Measurements from ENCODE around the gene CILP2.
A peak's percentile ranks its signal among the peaks of the same experiment; 100 is the strongest.

CILP2 gene

GRCh38 chr19:19508217-19508616 lies 29.8 kb upstream of the CILP2 start:
- Histone ChIP-seq H3K36me3 (ENCODE audit: insufficient read depth, low read depth, low read length) (peaks cover 48% of the 10 kb centered on the region), H3K27me3 (ENCODE audit: insufficient read depth, low read length) (no peaks in the 10 kb centered on the region)

DNA sequence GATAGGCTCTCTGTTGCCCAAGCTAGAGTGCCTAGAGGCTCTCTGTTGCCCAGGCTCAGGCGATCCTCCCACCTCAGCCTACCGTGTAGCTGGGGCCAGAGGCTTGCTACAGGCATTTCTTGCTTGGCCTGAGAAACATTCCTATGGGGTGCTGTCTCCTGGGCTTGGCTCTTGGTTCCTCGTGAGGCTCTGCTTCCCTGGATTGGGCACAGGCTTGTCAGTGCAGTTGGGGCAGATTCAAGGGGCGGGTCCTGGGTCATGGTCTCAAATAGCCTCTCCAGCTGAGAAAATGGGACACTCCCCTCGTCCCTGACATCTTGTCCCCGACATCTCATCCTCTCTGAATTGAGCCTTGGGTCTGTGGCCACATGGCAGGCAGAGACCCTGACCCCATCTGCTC lies 27.6 kb upstream of the CILP2 start:
- no peak overlapping the region for H3K9ac ChIP-seq (ENCODE audit: low read depth, low read length)
- no peaks in the 10 kb centered on the region for H3K9me3 ChIP-seq (ENCODE audit: insufficient read depth, low read depth, low read length)
- no peak overlapping the region for H3K4me3 ChIP-seq (ENCODE audit: low read length)
- H3K36me3 ChIP-seq (ENCODE audit: insufficient read depth, low read depth, low read length), result peaks cover 25% of the 10 kb centered on the region
- H3K4me1 ChIP-seq (ENCODE audit: insufficient read depth, low read length), result no peaks in the 10 kb centered on the region
- no peaks in the 10 kb centered on the region for H3K27me3 ChIP-seq (ENCODE audit: insufficient read depth, low read length)
- H3K27ac ChIP-seq (ENCODE audit: low read length), result no peak overlapping the region

More at GRCh38 chr19:19508217-19508616, 29.8 kb upstream of the CILP2 start:
- Histone ChIP-seq H3K27ac (ENCODE audit: low read length) (no peak overlapping the region), H3K9ac (ENCODE audit: low read depth, low read length) (no peak overlapping the region), H3K4me1 (ENCODE audit: insufficient read depth, low read length) (no peaks in the 10 kb centered on the region), H3K4me3 (ENCODE audit: low read length) (no peak overlapping the region), H3K9me3 (ENCODE audit: insufficient read depth, low read depth, low read length) (no peaks in the 10 kb centered on the region)

- no peak overlapping the region for H3K27ac ChIP-seq (ENCODE audit: low read length)
- no peaks in the 10 kb centered on the region for H3K4me1 ChIP-seq (ENCODE audit: insufficient read depth, low read length)
- no peak overlapping the region for H3K9ac ChIP-seq (ENCODE audit: low read depth, low read length)
- H3K4me3 ChIP-seq (ENCODE audit: low read length), result no peak overlapping the region
- no peaks in the 10 kb centered on the region for H3K36me3 ChIP-seq (ENCODE audit: insufficient read depth, low read depth, low read length)
- no peaks in the 10 kb centered on the region for H3K9me3 ChIP-seq (ENCODE audit: insufficient read depth, low read depth, low read length)
- no peaks in the 10 kb centered on the region for H3K27me3 ChIP-seq (ENCODE audit: insufficient read depth, low read length)
These were observed 24.4 kb upstream of the CILP2 start for GRCh38 chr19:19513682-19514081.

DNA sequence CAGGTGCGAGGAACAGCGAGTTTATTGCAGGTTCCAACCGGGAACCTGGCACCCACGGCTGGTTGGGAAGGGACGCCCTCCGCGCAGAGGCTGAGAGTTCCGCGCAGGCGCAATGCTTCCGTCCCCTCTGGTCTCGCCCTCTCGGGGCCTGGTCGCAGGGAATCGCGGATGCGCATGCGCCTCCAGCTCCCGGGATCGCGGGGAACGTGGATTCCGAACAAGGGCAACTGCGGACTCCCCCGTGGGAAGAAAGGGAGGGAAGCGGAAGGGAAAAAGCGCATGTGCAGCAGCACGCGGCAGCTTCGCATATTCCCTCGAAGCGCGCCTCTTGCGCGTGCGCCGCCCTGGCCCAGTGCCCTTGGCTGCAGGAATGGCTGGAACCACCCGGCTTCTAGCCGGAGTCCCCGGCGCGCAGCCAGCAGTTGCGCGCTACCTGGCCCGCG lies 23.8 kb upstream of the CILP2 start:
- Histone ChIP-seq H3K9me3 (ENCODE audit: insufficient read depth, low read depth, low read length) (no peaks in the 10 kb centered on the region), H3K27ac (ENCODE audit: low read length) (no peak overlapping the region), H3K27me3 (ENCODE audit: insufficient read depth, low read length) (no peaks in the 10 kb centered on the region), H3K9ac (ENCODE audit: low read depth, low read length) (no peak overlapping the region), H3K4me1 (ENCODE audit: insufficient read depth, low read length) (no peaks in the 10 kb centered on the region), H3K36me3 (ENCODE audit: insufficient read depth, low read depth, low read length) (peaks cover 2% of the 10 kb centered on the region), H3K4me3 (ENCODE audit: low read length) (no peak overlapping the region)

DNA sequence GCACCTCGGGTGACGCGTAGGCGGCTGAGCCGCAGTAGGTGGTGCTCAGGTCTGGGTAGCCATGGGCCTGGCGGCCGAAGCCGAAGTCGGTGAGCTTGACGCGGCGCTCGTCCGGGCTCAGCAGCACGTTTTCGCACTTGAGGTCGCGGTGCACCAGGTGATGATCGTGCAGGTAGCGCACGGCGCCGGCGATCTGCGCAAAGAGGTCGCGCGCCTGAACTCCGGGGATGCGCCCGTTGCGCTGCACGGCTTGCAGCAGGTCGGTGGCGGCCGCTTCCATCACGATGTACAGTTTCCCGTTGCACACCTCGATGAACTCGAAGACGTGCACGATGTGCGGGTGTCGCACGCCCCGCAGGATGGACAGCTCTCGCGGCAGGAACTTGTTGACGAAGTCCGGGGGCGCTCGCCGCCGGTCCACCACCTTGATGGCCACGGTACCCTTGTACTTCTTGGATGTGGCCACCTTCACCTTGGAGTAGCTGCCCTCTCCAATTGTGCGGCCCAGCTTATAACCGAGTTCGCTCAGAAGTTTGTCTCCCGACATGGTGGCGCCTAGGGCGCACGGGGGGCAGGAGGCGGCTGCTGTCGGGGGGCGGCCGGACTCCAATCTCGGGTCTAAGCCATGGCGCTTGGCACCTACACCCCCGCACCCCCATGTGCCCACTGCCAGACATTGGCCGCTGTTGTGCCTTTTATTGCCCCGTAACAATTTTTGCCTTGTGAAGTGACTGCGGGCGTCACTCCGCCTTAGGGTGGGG lies 23.0 kb upstream of the CILP2 start, which contains the start of gene TSSK6:
Gene TSSK6, minus strand, starts transcription at position 668 of the 761 bp plus-strand sequence. Its CDS starts 121 bp downstream, at position 547.
- Histone ChIP-seq H3K9ac (ENCODE audit: low read depth, low read length) (peak within 1 kb of the TSS; percentile 93), H3K27me3 (ENCODE audit: insufficient read depth, low read length) (no peaks in the 10 kb centered on the region), H3K9me3 (ENCODE audit: insufficient read depth, low read depth, low read length) (no peaks in the 10 kb centered on the region), H3K4me3 (ENCODE audit: low read length) (peak within 1 kb of the TSS; percentile 99), H3K27ac (ENCODE audit: low read length) (peak within 1 kb of the TSS; percentile 84), H3K36me3 (ENCODE audit: insufficient read depth, low read depth, low read length) (peaks cover 10% of the 10 kb centered on the region), H3K4me1 (ENCODE audit: insufficient read depth, low read length) (no peaks in the 10 kb centered on the region)

- Histone ChIP-seq H3K9me3 (ENCODE audit: insufficient read depth, low read depth, low read length) (no peaks in the 10 kb centered on the region), H3K36me3 (ENCODE audit: insufficient read depth, low read depth, low read length) (peaks cover 17% of the 10 kb centered on the region), H3K4me1 (ENCODE audit: insufficient read depth, low read length) (no peaks in the 10 kb centered on the region), H3K27ac (ENCODE audit: low read length) (peak within 1 kb of the TSS; percentile 84), H3K27me3 (ENCODE audit: insufficient read depth, low read length) (no peaks in the 10 kb centered on the region), H3K4me3 (ENCODE audit: low read length) (peak within 1 kb of the TSS; percentile 99), H3K9ac (ENCODE audit: low read depth, low read length) (peak within 1 kb of the TSS; percentile 93)
These were observed 22.2 kb upstream of the CILP2 start, which contains the start of gene NDUFA13 for GRCh38 chr19:19515642-19516519. NDUFA13 (plus strand) TSS chr19:19516225; CDS start chr19:19516239, 14 bp downstream.

DNA sequence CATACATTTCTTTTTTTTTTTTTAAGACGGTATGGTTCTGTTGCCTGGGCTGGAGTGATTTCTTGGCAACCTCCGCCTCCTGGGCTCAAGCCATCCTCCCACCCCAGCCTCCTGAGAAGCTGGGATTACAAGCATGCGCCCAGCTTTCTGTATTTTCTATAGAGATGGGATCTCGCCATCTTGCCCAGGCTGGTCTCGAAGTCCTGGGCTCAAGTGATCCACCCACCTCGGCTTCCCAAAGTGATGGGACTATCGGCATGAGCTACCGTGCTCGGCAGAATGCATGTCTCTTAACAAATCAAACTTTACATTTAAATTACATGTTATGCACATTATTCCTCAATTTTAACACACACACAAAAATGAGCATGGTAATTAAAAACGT lies 20.8 kb upstream of the CILP2 start:
- Histone ChIP-seq H3K4me3 (ENCODE audit: low read length) (peak overlapping the region; percentile 99), H3K27me3 (ENCODE audit: insufficient read depth, low read length) (no peaks in the 10 kb centered on the region), H3K9me3 (ENCODE audit: insufficient read depth, low read depth, low read length) (peaks cover 5% of the 10 kb centered on the region), H3K4me1 (ENCODE audit: insufficient read depth, low read length) (no peaks in the 10 kb centered on the region), H3K36me3 (ENCODE audit: insufficient read depth, low read depth, low read length) (peaks cover 19% of the 10 kb centered on the region), H3K27ac (ENCODE audit: low read length) (no peak overlapping the region), H3K9ac (ENCODE audit: low read depth, low read length) (peak overlapping the region; percentile 93; the same call in 1 of the 2 replicates)

GRCh38 chr19:19520989-19521388 lies 17.1 kb upstream of the CILP2 start:
- no peak overlapping the region for H3K9ac ChIP-seq (ENCODE audit: low read depth, low read length)
- H3K27ac ChIP-seq (ENCODE audit: low read length), result no peak overlapping the region
- H3K9me3 ChIP-seq (ENCODE audit: insufficient read depth, low read depth, low read length), result peaks cover 5% of the 10 kb centered on the region
- H3K4me1 ChIP-seq (ENCODE audit: insufficient read depth, low read length), result no peaks in the 10 kb centered on the region
- H3K4me3 ChIP-seq (ENCODE audit: low read length), result no peak overlapping the region
- H3K27me3 ChIP-seq (ENCODE audit: insufficient read depth, low read length), result no peaks in the 10 kb centered on the region
- peaks cover 30% of the 10 kb centered on the region for H3K36me3 ChIP-seq (ENCODE audit: insufficient read depth, low read depth, low read length)

GRCh38 chr19:19523177-19523576 lies 14.9 kb upstream of the CILP2 start:
- Histone ChIP-seq H3K9ac (ENCODE audit: low read depth, low read length) (no peak overlapping the region), H3K36me3 (ENCODE audit: insufficient read depth, low read depth, low read length) (peaks cover 46% of the 10 kb centered on the region), H3K27me3 (ENCODE audit: insufficient read depth, low read length) (no peaks in the 10 kb centered on the region), H3K4me3 (ENCODE audit: low read length) (no peak overlapping the region), H3K9me3 (ENCODE audit: insufficient read depth, low read depth, low read length) (peaks cover 5% of the 10 kb centered on the region), H3K4me1 (ENCODE audit: insufficient read depth, low read length) (no peaks in the 10 kb centered on the region), H3K27ac (ENCODE audit: low read length) (no peak overlapping the region)

GRCh38 chr19:19524053-19524452 lies 14.0 kb upstream of the CILP2 start:
- H3K9me3 ChIP-seq (ENCODE audit: insufficient read depth, low read depth, low read length), result peaks cover 5% of the 10 kb centered on the region
- H3K36me3 ChIP-seq (ENCODE audit: insufficient read depth, low read depth, low read length), result peaks cover 50% of the 10 kb centered on the region
- no peak overlapping the region for H3K27ac ChIP-seq (ENCODE audit: low read length)
- no peaks in the 10 kb centered on the region for H3K4me1 ChIP-seq (ENCODE audit: insufficient read depth, low read length)
- H3K27me3 ChIP-seq (ENCODE audit: insufficient read depth, low read length), result no peaks in the 10 kb centered on the region
- H3K9ac ChIP-seq (ENCODE audit: low read depth, low read length), result no peak overlapping the region
- H3K4me3 ChIP-seq (ENCODE audit: low read length), result no peak overlapping the region

DNA sequence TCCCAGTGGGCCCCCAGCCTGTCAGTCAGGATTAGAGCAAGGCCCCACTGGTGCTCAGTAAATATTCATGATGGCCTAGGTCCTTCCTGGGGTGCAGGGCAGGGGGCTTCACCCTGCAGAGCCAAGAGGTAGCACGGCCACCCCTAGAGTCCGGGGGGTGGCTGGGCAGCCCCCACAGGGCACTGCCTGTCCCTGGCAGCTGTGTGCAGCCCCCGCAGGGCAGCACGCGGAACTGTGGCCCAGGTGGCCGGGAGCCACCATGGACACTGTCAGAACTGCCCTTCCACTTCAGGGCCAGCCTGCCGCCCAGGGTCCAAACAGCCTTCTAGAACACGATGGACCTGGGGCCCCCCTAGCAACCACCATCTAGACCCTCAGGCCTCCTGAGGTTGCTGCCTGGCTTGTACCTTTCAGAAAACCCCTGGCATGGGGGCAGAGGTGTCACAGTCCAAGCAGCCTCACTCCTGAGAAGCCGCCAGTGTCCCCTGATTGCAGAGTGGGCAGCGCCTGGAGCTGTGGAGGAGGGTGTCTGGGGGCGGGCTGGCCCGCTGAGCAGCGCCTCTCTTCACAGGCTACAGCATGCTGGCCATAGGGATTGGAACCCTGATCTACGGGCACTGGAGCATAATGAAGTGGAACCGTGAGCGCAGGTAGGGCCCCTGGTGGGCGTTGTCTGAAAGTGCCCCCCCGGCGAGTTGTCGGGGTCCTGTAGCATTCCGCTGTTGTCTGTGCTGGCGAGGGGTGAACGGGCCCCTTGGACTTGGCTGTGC lies 12.3 kb upstream of the CILP2 start:
- Histone ChIP-seq H3K36me3 (ENCODE audit: insufficient read depth, low read depth, low read length) (peaks cover 44% of the 10 kb centered on the region), H3K4me1 (ENCODE audit: insufficient read depth, low read length) (peaks cover 3% of the 10 kb centered on the region), H3K4me3 (ENCODE audit: low read length) (no peak overlapping the region), H3K9ac (ENCODE audit: low read depth, low read length) (no peak overlapping the region), H3K27me3 (ENCODE audit: insufficient read depth, low read length) (no peaks in the 10 kb centered on the region), H3K27ac (ENCODE audit: low read length) (no peak overlapping the region), H3K9me3 (ENCODE audit: insufficient read depth, low read depth, low read length) (peaks cover 5% of the 10 kb centered on the region)

Data from iPS-20b (cell line).